Stimulated activated CD4-positive, alpha-beta T cell treated with anti-CD3 and anti-CD28 coated beads, Interleukin-4, amount 100 ng/mL, for 4 hours (primary cell): ENCODE measurements around the gene FAM171A1.
"Not testable (repeated sequence)": the region's sequence is repeated elsewhere in the genome, so short reads cannot be mapped to it uniquely, and the experiment has no call there.

Experiments
- DNase-seq, 2 experiments: peaks; one replicate each; pipeline ENCODE4 v3.0.0-alpha.2; 2020

The FAM171A1 gene

DNA sequence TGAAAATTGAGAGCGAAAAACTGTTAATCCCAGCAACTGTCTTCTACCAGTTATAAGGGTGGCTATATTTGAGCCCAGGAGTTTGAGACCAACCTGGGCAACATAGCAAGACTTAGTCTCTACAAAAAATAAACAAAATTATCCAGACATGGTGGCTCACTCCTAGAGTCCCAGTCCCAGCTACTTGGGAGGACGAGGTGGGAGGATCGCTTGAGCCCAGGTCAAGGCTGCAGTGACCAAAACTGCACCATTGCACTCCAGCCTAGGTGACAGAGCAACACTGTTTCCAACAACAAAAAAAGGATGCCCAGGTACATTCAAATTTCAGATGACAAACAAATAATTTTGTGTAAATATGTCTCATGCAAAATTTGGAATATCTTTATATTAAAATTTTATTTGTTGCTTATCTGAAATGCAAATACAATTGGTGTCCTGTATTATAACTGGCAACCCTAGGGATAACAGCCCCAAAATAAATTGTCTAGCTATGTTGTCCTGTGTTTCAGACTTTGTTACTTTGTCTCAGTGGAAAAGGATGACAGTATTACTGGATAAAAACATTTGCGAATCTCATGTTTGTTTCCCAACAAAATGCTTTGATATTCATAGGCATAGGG, 26.7 kb downstream of the FAM171A1 start:
- no peak for DNase-seq

DNA sequence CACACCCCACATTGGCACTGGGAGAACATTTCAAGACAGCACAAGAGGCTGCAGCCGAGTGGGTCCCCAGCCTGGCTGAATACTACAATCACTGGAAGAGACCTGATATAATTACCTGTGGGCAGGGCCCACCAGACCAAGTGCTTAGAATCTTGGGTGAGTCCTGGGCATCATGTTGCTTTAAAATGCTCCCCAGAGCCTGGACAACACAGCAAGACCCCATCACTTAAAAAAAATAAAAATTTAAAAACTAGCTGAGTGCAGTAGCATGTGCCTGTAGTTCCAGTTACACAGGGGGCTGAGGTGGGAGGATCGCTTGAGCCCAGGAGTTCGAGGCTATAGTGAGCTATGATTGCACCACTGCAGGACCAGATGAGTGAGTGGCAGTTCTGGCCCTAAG, 28.1 kb downstream of the FAM171A1 start:
- no peak for DNase-seq

- DNase-seq = no peak
Observed at GRCh38 chr10:15341502-15342128, 29.5 kb downstream of the FAM171A1 start.

DNA sequence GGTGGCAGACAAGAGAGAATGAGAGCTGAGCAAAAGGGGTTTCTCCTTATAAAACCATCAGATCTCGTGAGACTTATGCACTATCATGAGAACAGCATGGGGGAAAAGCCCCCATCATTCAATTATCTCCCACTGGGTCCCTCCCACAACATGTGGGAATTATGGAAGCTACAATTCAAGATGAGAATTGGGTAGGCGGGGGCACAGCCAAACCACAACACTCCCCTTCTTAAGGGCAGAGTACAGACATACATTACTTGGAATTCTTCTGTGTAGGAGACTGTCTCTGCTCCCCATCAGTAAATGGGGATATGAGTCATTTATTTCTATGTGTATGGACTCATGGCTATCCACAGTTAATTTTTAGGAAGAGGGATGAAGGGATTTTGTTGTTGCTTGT, 31.2 kb downstream of the FAM171A1 start:
- no peak for DNase-seq

GRCh38 chr10:15337441-15337923, 33.6 kb downstream of the FAM171A1 start:
- DNase-seq = not testable (repeated sequence)

DNA sequence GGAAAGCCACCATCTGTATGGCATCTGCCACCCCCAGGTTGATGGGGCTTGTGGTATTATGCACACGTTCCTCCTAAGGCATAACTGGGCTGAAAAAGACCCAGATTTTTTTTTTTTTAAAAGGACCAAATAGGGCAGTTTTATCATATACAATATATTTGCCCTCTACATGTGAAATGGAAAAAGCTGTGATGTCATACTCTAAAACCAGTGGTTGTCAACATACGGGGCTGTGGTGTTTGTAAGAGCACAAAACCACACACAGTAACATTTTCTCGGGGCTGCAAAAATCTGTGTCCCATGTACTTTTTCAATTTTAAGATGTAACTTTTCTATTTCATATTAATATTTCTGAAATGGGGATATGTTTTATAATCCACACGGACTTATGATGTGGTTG, 34.9 kb downstream of the FAM171A1 start:
- DNase-seq = no peak

DNA sequence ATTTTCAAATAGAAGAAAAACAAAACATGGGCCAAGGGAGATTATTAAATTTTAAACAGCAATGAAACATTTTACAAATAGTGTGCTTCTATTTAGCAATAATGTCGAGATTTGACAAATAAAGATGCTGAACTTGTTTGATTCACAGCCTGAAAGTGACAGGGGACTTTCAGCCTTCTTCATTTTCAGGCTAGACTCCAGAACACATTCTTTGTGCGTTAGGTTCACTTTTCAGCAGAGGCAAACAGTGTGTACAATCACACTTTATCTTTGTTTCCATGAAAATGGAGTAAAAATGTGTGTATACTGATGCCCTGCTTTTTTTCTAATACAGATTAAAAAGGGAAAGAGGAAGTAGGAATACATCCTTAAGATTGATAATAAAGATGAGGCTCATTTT, 35.6 kb downstream of the FAM171A1 start:
- DNase-seq = no peak

- no peak for DNase-seq
Observed at GRCh38 chr10:15334650-15335323, 36.3 kb downstream of the FAM171A1 start.

GRCh38 chr10:15333909-15334649, 37.0 kb downstream of the FAM171A1 start:
- DNase-seq = no peak

- not testable (repeated sequence) for DNase-seq
Observed at GRCh38 chr10:15333181-15333580, 37.9 kb downstream of the FAM171A1 start.

- no peak for DNase-seq
Observed at GRCh38 chr10:15331461-15331860, 39.6 kb downstream of the FAM171A1 start.

DNA sequence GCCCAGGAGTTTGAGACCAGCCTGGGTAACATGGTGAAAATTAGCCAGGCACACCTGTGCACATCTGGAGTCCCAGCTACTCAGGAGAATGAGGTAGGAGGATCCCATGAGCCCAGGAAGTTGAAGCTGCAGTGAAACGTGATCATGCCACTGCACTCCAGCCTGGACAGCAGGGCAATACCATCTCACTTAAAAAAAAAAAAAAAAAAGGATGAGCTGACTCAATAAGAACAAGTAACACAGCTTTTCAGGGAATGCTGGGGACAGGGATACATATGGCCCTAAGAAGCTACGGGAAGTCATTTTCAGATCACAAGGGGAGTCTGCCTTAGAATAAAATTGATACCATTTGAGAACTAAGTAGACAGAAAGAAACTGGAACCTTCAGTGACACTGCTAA, 41.7 kb downstream of the FAM171A1 start:
- DNase-seq = no peak

- no peak for DNase-seq
Observed at GRCh38 chr10:15325944-15326284, 45.2 kb downstream of the FAM171A1 start.

DNA sequence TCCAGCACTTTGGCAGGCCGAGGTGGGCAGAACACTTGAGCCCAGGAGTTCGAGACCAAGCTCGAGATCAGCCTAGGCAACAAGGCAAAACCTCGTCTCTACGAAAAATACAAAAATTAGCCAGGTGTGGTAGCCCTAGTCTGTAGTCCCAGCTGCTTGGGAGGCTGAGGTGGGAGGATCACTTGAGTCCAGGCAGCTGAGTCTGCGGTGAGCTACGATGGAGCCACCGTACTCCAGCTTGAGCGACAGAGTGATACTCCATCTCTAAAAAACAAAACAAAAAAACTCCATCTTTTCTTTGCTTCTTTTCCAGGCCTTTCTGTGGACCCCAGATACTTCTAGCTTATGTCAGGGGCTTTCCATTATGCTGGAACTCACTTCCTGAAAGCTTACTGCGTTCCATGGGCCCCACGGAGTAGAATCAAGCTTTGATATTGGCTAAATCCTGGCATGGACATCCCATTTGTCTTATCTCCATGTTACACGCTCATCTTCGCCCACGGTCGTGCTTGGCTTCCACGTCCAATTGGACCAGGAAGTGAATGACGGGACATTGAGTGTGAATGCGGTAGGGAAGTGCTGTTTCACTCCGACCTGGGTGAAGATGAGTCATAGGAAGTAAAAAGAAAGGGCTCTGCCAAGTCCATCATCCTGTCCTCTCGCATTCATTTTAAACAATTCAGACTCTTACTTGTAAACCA, 45.7 kb downstream of the FAM171A1 start:
- DNase-seq = no peak

DNA sequence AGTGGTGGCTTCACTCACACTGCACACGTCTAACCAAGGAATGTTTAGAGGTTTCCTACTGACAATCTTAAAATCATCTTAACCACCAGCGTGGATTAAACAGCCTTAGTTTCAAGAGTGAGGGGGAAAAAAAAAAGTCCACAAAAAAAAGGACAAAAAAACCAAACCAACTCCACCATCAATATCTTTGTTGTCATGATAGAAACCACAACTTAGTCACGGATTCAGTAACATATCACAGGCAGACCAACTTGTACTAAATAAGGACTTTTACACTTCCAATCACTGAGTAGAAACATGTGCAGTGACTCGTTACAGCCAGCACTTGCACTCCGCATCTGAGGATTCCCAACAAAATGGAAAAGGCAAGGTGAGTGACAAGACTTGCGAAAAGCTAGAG, 46.5 kb downstream of the FAM171A1 start:
- no peak for DNase-seq

GRCh38 chr10:15324113-15324512, 47.0 kb downstream of the FAM171A1 start:
- DNase-seq = no peak

- no peak for DNase-seq
Observed at GRCh38 chr10:15322356-15322755, 48.7 kb downstream of the FAM171A1 start.

- no peak for DNase-seq
Observed at GRCh38 chr10:15321431-15322341, 49.4 kb downstream of the FAM171A1 start.

- no peak for DNase-seq
Observed at GRCh38 chr10:15320522-15321203, 50.4 kb downstream of the FAM171A1 start.

- no peak for DNase-seq
Observed at GRCh38 chr10:15320118-15320517, 51.0 kb downstream of the FAM171A1 start.

GRCh38 chr10:15316871-15317464, 54.1 kb downstream of the FAM171A1 start:
- no peak for DNase-seq
